SU-DHL-6 (cell line): Measurements from ENCODE around the gene EFCAB13.

Source experiments
- CTCF ChIP-seq: fragments of 200-600 bp; sonication (generic); IDR thresholded peaks from one replicate; pipeline ENCODE4 v1.5.1; 2017; ENCODE audit warnings: antibody characterized with exemption, mild to moderate bottlenecking, low read length, moderate library complexity; ENCODE audit not compliant: insufficient read depth, poor library complexity, severe bottlenecking
- EZH2phosphoT487 ChIP-seq: fragments of 200-600 bp; sonication (generic), shearing (Covaris generic); conservative IDR thresholded peaks from 2 replicates; pipeline ENCODE4 v1.6.1; 2018; ENCODE audit warnings: mild to moderate bottlenecking, antibody characterized with exemption, low read length, moderate library complexity, mixed read lengths

GRCh38 chr17:47275245-47275984, 48.3 kb upstream of the EFCAB13 start:
- TF ChIP-seq CTCF (no peak), EZH2phosphoT487 (no peak)
